ENCODE data around the gene MUC4.

DNA sequence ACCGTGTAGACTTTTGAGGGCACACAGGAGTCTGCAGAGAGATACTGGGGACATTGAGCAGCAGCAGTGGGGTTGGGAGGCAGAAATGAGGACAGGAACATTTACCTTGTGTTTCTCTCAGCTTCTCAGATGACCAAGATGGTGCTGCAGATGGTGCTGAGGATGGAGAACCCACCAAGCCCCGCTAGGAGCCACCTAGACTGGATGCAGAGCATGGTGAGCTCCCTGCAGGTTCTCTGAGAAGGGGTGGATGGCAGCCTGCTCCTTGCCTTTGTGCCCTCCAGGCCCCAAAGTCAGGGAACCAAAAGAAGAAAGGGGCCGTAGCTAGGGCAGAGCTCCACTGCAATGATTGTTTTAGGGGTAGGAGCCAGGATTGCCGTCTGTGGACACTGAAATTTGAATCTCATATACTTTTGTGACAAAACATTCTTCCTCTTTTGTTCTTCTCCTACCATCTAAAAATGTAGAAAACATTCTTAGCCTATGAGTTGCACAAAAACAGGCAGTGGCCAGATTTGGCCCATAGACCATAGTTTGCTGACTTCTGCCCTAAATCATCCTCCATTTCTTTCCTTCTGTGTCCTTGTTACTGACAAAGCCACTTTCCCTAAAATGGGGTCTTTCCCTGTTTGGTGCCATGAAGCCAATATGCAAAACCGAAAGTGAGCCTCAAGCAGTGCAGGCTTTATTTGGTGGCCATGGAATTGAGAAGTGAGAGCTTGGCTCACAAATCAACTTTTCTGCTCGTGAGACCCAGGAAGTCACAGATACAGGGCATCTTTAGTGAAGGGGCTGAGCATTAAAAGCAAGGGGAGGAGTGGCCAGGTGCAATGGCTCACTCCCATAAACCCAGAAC, 102.9 kb downstream of the MUC4 start:
- TF ChIP-seq MAFF (IDR thresholded peaks at IDR 0.05; ENCODE audit: low read length), result no peak
- TF ChIP-seq, protein P1, sequence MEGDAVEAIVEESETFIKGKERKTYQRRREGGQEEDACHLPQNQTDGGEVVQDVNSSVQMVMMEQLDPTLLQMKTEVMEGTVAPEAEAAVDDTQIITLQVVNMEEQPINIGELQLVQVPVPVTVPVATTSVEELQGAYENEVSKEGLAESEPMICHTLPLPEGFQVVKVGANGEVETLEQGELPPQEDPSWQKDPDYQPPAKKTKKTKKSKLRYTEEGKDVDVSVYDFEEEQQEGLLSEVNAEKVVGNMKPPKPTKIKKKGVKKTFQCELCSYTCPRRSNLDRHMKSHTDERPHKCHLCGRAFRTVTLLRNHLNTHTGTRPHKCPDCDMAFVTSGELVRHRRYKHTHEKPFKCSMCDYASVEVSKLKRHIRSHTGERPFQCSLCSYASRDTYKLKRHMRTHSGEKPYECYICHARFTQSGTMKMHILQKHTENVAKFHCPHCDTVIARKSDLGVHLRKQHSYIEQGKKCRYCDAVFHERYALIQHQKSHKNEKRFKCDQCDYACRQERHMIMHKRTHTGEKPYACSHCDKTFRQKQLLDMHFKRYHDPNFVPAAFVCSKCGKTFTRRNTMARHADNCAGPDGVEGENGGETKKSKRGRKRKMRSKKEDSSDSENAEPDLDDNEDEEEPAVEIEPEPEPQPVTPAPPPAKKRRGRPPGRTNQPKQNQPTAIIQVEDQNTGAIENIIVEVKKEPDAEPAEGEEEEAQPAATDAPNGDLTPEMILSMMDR (IDR thresholded peaks at IDR 0.05 in 2 of 3, conservative IDR thresholded peaks at IDR 0.05 in 1 of 3; ENCODE audit: insufficient read depth in 2 of 3, low read depth in 1 of 3, low read length in 3 of 3), result no peak
- TF ChIP-seq GATA2 (CRISPR knock-in tag; IDR thresholded peaks at IDR 0.05), result no peak

All from K562 (cell line).